Measurements from ENCODE around the gene PPCS.
"Not testable (repeated sequence)": the region's sequence is repeated elsewhere in the genome, so short reads cannot be mapped to it uniquely, and the experiment has no call there.

PPCS gene

DNA sequence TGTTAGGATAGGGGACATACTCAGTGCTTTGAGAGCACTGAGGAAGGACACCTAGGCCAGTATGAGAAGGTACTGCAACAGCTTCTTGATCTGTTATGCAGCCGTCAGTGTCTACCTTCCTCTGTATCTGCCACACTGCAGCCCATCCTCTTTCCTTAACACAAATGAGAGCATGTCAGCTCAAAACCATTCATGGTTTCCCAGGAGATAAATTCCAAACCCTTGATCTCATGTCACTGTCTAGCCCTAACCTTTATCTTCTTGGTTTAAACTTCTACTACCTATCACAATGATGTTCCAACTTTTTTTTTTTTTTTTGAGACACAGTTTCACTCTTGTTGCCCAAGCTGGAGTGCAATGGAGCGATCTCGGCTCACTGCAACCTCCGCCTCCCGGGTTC lies 1.9 kb upstream of the PPCS start:
- no peak for DNase-seq

DNA sequence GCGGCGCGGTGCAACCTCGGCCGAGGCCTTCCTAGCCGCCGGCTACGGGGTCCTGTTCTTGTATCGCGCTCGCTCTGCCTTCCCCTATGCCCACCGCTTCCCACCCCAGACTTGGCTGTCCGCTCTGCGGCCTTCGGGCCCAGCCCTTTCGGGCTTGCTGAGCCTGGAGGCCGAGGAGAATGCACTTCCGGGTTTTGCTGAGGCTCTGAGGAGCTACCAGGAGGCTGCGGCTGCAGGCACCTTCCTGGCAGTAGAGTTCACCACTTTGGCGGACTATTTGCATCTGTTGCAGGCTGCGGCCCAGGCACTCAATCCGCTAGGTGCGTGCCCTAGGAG lies 379 bp downstream of the PPCS start:
- no peak for DNase-seq

DNA sequence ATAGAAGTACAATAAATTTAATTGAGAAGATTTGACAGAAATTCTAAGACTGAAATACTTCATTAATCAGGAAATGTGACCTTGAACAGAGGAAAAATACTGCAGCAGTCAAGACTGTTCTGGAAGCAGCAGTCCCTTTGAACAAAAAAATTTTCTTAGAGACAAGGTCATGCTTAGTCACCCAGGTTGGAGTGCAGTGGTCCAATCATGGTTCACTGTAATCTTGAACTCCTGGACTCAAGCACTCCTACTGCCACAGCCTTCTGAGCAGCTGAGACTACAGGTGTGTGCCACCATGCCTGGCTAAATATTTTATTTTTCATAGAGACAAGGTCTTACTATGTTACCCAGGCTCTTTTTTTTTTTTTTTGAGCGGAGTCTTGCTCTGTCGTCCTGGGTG lies 4.9 kb downstream of the PPCS start:
- DNase-seq, result no peak

DNA sequence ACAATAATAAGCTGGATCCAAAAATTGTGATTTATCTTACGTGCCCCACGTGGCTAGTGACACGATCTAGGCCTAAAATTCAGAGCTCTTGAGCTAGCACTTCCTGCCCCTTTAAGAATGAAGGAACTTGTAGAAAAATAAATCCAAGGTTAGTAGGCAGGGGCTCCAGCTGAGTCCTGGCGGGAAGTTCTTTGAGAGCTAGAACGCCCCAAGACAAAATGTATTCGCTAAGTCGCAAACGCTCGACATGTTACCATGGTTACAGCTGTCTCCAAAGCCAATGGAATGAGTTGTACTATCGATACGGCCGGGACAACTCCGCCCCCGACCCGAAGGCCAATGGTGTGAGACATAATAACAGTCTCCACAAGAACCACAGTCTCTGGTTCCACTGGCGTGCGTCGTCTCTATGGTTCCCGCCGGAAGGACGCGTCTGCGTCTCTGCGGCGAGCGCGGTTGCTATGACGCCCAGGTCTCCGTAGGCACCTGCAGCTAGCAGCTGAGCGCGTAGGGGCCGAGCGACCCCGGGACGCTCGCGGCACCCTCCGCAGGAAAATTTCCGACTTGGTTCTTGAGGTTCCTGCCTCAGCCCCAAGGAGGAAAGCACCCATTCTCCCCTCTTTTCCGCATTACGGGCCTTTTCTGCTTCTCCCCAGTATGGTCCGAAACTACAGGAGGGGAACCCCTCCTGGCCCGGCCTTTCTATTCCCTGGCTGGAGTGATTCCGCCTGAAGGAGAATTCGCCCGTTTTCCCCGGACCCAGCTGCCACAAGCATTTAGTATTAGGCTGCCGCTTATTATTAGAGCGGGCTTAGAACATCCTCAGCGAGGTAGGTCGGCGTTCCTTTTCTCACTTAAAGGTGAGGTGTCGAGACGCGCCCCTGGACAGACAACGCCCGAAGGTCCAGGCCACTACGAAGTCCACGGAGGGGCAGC lies 6.8 kb downstream of the PPCS start, which contains the start of gene CCDC30:
Gene CCDC30, plus strand, starts transcription at position 459 of the 936 bp plus-strand sequence. CDS start 17,266 bp downstream, outside the sequence.
- peak; percentile 77 for DNase-seq

DNA sequence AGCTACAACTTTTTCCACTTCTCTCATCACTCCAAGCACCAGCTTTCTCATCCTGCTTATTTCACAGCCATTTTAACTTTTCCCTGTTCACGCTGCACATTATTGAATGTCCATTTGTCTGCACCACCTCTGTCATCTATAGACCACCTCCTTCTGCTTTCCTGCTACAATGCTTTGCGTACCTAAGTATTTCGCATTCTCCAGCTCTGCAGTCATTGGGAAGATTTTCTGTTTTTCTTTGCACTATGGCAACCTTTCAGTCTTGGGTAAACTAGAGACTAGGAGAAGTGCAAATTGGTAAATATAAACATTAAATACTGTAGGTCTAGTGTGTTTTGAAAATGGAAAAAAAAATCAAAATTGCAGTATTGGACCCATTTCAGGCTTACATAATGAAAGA lies 7.6 kb downstream of the PPCS start:
- no peak for DNase-seq

DNA sequence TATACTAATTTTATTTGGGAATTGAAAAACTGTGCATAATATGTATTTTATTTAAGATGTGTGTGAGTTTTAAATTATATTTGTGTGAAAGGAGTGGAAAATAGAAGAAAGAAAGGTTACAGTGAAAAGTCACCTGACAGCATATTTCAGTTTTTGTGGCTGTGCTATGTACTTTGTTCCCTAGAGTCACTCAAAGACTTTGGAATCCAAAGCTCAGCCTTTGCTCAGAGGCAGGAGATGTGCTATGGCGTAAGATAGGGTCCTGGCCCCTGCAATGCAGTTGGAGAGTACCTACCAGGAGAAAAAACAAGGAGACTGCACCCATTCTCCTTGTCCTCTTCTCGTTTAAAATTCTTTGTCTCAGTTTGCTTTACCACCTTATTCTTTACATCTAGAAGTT lies 9.7 kb downstream of the PPCS start:
- DNase-seq, result no peak

DNA sequence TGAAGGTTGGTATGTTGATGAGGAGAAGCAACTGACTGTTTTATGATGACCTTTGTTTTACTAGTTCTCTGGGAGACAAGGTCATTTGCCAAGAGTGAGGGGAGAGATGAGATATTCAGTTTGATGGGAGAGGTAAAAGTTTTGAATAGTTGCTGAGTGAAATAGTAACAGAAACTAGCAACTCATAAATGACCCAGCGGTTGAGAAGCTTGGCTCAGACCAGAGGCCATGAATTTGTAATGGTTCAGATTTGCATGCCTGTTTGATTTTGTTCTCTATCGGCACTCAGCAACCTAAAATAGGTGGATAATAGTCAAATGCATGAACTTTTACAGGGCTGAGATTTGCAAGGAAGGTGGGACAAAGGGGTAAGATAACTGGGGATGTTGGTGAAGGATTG lies 13.4 kb downstream of the PPCS start:
- no peak for DNase-seq

DNA sequence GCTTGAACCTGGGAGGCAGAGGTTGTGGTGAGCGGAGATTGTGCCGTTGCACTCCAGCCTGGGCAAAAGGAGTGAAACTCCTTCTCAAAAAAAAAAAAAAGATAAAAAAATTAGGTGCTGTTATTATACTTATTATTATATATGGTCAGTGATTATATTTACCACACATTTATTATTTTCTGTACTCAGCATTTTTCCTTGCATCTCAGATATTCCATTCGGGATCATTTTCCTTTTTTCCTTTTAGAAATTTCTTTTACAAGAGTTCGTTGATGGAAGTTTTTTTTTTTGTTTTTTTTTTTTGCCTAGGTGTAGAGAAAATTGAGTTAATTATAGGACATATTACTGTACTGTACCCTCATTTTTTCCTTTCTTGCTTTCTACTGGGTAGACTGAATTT lies 20.3 kb downstream of the PPCS start:
- no peak for DNase-seq

DNA sequence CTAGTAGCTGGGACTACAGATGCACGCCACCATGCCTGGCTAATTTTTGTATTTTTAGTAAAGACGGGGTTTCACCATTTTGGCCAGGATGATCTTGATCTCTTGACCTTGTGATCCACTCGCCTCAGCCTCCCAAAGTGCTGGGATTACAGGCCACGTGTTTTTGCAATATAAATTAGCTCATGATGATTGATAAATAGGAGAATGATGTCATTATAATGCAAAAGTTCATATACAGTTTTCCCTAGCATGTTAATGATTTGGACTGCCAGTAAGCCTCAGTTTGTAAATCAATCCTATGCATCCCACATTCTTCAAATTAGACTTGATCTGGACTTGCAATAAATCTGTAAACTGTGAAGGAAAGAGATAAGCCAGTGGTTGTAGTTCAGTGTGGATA lies 21.0 kb downstream of the PPCS start:
- DNase-seq, result not testable (repeated sequence)

DNA sequence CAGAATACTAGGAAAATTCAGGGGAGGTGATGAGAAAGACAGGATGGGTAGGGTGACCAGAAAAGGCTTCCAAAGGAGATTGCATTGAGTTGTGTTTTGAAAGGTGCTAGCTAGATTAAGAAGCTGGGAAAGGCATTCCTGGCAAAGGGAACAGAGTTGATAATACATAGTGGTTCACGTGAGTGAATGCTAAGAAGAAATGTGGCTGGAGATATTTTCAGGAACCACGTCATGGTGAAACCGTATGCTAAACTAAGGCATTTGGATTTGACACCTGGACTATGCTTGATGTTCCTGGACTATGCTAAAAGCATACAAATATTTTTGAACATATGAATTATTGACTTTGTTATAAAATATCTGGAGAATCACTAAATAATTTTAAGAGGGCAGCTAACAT lies 21.4 kb downstream of the PPCS start:
- no peak for DNase-seq

DNA sequence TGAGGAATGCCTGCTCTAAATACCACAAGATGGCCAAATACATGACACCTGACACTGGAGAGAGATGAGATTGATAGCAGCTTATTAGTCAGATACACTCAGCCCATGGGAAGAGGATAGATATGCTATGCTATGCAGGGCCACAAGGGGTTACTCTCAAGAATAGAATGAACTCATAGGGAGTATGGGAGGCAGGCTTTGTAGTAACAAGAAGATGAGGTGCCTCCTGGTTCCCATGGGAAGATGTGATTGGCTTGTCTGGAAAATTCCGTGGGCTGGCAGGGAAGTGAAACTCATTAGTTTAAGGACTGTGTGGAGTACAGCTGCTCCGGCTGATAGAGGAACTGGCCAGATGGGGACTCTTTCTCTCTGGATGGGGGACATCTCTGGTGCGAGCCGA lies 23.3 kb downstream of the PPCS start:
- DNase-seq, result no peak

DNA sequence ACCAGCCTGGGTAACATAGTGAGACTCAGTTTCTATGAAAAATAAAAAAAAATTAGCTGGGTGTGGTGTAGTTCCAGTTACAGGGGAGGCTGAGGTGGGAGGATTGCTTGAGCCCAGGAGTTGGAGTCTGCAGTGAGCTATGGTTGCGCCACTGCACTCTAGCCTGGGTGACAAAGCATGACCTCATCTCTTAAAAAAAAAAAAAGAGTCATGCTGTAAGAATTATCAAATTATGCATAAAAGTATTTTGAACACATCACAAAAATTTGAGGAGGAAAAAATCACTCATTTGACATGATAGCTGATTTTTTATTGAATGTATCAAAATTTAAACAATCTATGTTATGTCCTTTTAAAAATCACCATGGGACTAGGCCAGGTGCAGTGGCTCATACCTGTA lies 24.6 kb downstream of the PPCS start:
- no peak for DNase-seq

DNA sequence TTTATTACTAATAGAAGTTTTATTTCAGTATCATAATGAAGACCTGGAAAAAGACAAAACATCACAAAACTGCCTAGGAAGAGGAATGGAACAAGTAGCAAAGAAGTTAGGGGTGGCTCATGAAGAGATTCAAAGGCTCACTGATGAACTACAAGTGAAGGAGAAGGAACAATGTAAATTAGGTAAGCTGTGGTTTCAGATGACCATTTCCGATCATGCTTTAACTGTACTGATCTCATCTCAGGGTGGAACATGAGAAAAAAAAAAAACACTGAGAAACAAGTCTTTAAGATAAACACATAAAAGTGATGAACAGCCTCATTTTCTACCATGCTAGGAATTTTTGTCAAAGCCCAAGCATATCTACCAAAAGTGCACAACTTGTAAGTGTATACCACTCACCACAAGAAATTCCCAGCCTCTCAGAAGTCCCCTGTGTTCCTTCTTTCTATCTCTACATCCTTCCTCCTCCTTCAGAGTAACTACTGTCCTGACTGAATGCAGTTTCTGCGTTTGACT lies 26.4 kb downstream of the PPCS start:
- DNase-seq, result no peak

DNA sequence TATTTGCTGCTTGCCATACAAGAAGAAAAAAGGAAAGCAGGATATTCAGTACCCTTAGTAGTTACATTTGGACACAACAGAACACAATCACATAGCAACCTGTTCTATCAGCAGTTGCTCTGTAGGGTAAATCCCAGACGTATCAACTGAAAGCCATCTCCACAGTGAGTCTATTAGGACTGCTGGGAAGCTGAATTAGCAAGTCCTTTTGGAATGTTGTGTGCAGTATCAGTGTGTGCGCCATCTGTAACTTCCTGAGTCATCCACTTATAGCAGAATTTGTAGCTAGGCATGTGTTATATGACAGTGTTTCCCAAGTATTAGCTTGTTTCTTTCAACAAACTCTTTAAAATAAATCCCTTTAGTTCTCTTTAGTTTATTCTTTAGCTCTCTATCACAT lies 28.0 kb downstream of the PPCS start:
- no peak for DNase-seq

DNA sequence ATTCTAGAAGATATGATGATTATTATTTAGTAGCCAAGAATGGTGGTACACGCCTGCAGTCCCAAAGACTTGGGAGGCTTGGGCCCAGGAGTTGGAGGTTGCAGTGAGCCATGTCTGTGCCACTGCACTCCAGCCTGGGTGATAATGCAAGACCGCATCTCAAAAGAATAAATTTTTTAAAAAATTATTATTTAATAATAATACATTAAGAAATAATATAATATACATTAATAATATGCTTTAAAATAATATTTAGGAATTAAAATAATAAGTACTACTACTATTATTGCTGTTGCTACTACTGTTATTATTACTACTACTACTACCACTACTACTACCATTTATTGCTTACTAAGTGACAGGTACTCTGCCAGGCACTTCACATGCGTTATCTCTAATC lies 33.9 kb downstream of the PPCS start:
- no peak for DNase-seq

DNA sequence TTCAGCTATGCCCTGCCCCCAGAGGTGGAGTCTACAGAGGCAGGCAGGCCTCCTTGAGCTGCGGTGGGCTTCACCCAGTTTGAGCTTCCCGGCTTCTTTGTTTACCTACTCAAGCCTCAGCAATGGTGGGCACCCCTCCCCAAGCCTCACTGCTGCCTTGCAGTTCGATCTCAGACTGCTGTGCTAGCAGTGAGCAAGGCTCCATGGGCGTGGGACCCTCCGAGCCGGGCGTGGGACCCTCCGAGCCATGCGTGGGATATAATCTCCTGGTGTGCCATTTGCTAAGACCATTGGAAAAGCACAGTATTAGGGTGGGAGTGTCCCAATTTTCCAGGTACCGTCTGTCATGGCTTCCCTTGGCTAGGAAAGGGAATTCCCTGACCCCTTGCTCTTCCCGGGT lies 45.7 kb downstream of the PPCS start:
- DNase-seq, result not testable (repeated sequence)

DNA sequence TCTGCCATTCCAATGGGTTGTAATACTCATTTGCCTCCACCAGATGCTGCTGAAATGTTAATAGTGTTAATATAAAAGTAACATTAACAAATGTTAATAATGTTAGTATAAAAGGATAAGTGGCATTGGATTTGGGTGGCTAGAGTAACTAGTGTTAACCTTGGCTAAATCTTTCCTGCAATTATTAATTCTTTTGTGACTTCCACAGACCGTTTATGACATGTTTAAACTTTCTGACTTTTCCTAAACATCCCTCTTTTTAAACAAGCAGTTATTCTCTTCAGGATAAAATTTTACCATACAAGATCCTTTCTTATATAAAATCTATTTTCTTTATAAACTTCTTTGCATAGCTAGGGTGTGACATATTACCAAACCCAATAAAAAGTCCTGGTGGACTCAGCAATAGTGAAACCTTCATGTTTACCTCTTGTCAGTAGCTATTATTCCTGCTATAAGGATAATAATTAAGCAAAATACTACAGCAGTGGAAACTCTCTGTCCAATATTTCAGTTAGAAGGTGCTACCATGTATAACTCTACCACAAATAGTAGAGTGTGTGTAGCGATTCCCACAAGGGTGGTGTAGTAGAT lies 48.3 kb downstream of the PPCS start:
- no peak for DNase-seq

DNA sequence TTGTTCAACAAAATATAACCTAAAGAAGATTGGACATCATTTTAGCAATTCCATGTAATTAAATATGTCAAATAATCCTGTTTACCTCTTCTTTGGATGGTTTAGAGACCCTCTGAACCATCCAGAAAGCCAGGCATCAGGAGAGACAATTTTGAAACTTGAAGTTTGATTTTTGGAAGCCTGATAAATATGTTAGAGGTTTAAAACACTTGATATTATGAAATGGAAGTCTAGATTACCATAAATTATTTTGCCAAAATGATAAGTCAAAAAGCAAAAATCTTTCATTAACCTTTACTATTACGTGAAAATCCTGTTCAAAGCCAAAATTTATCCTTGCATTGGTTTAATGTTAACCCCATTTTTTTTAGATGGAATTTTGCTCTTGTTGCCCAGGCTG lies 50.2 kb downstream of the PPCS start:
- DNase-seq, result no peak

All from GOT3 (cell line).